Osteoblast (primary cell): Measurements from ENCODE around the gene PPP2R5A. TPM values are rescaled to one million over a fixed set of nuclear protein-coding genes. Genes with fewer than 3 reads are reported as not detected.

Experiments used
- DNase-seq: peaks from one replicate; pipeline ENCODE4 v3.0.0; 2011; ENCODE audit warnings: low spot score, mixed read lengths; ENCODE audit not compliant: insufficient read length; ENCODE audit errors: missing footprints
- H2AFZ ChIP-seq: 2 replicates; pipeline ENCODE4 v1.6.0; 2011; ENCODE audit warnings: mild to moderate bottlenecking, low read length
- H3K27ac ChIP-seq: 2 replicates; pipeline ENCODE4 v1.5.1; 2011; ENCODE audit warnings: mild to moderate bottlenecking, low read depth, low read length, moderate library complexity
- H3K27me3 ChIP-seq: 2 replicates; pipeline ENCODE4 v1.6.0; 2012; ENCODE audit warnings: mild to moderate bottlenecking, control low read depth, inconsistent platforms, low read length, moderate library complexity; ENCODE audit not compliant: insufficient read depth
- H3K36me3 ChIP-seq: 2 replicates; pipeline ENCODE4 v1.5.1; 2011; ENCODE audit warnings: mild to moderate bottlenecking, low read length, control low read depth, moderate library complexity; ENCODE audit not compliant: insufficient read depth
- H3K4me1 ChIP-seq: 2 replicates; pipeline ENCODE4 v1.5.1; 2011; ENCODE audit warnings: mild to moderate bottlenecking, low read length, control low read depth, moderate library complexity; ENCODE audit not compliant: insufficient read depth
- H3K4me2 ChIP-seq: 2 replicates; pipeline ENCODE4 v1.6.0; 2011; ENCODE audit warnings: mild to moderate bottlenecking, low read length; ENCODE audit not compliant: insufficient read depth
- H3K4me3 ChIP-seq: fragments of 200-600 bp; sonication (generic); 3 replicates; pipeline ENCODE4 v1.5.1; 2012; ENCODE audit warnings: mild to moderate bottlenecking, low read length, inconsistent platforms; ENCODE audit not compliant: insufficient read depth
- H3K79me2 ChIP-seq: 2 replicates; pipeline ENCODE4 v1.6.0; 2012; ENCODE audit warnings: mild to moderate bottlenecking, low read length, control low read depth, inconsistent platforms; ENCODE audit not compliant: insufficient read depth
- H3K9me3 ChIP-seq: 2 replicates; pipeline ENCODE4 v1.5.1; 2011; ENCODE audit warnings: low read depth, low read length, control low read depth
- H4K20me1 ChIP-seq: 2 replicates; pipeline ENCODE4 v1.6.0; 2012; ENCODE audit warnings: mild to moderate bottlenecking, low read length, control low read depth; ENCODE audit not compliant: insufficient read depth
- CTCF ChIP-seq: IDR thresholded peaks from 2 replicates; pipeline ENCODE4 v1.5.1; 2011; ENCODE audit warnings: mild to moderate bottlenecking, low read depth, low read length, moderate library complexity; ENCODE audit errors: extremely low read depth
- total RNA-seq: library from RNA; depleted of rRNA; stranded (reverse); fragments of >200 nt; gene quantifications from 2 replicates; pipeline ENCODE4 v1.2.3, GENCODE V29; 2012

Gene PPP2R5A
- total RNA-seq = 21.4 and 24.8 TPM in 2 replicates

DNA sequence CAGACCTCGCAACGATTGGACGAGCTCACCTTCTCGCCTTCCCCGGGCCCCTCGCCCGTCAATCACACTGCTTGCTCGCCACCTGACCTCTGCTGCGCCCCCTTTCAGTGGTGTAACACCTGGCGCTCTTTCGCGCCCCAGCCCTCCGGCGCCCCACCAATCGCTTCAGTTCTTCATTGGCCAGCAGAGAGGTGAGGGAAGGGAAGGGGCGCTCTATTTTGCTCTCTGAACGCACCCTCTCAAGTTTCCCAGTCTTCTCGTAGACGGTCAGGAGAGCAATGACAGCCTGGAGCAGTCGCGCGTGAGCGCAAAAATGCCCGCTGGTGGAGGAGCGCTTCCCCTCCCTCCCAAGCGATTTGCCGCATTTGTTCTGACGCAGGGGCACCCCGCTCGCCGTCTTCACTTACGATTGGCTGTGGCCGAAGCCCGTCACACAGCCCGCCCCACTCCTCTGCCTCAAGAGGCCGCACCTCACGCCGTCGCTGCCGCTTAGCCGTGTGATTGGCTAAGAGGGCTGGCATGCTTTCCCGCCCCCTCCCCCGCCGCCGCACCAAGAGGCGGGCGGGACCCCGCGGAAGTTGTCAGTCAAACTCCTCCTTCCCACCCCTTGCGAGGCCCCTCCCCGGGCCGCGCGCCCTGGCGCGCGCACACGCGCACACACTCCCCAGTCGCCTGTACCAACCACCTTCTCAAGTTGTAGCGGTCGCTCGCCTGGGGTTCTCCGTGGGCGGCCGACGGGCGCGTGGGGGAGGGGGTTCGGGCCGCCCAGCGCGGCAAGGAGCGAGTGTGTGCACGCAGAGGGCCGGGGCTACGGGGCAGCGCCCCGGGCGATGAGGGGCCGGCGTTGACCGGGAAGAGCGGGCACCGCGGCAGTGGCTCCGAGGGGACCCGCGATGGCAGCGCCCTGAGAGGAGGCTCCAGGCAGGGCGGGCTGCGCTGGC is at the start of gene PPP2R5A:
Gene PPP2R5A, plus strand, starts transcription at position 667 of the 941 bp plus-strand sequence. CDS start 701 bp downstream, outside the sequence.
- Histone ChIP-seq H3K4me3 (peak within 1 kb of the TSS; percentile 95), H3K4me1 (peaks cover 18% of the 10 kb centered on the region), H3K4me2 (peak within 1 kb of the TSS; percentile 95), H3K36me3 (no peaks in the 10 kb centered on the region), H3K79me2 (peaks cover 37% of the 10 kb centered on the region), H2AFZ (peak within 1 kb of the TSS; percentile 100), H4K20me1 (peaks cover 15% of the 10 kb centered on the region), H3K9me3 (no peaks in the 10 kb centered on the region), H3K27me3 (no peaks in the 10 kb centered on the region), H3K27ac (peak within 1 kb of the TSS; percentile 84)
- DNase-seq = peak; percentile 99
- no peak for TF ChIP-seq CTCF

- Histone ChIP-seq H3K36me3 (no peaks in the 10 kb centered on the region), H3K4me3 (no peak overlapping the region), H2AFZ (no peak overlapping the region), H3K27ac (no peak overlapping the region), H3K4me1 (peaks cover 10% of the 10 kb centered on the region), H3K27me3 (no peaks in the 10 kb centered on the region), H4K20me1 (no peaks in the 10 kb centered on the region), H3K79me2 (no peaks in the 10 kb centered on the region), H3K9me3 (no peaks in the 10 kb centered on the region), H3K4me2 (no peak overlapping the region)
- TF ChIP-seq CTCF = no peak
- no peak for DNase-seq
These were observed 49.4 kb upstream of the PPP2R5A start for GRCh38 chr1:212235857-212236256.

GRCh38 chr1:212236664-212237220 is 48.5 kb upstream of the PPP2R5A start:
- DNase-seq = no peak
- Histone ChIP-seq H3K79me2 (no peaks in the 10 kb centered on the region), H3K4me3 (no peak overlapping the region), H3K4me1 (peaks cover 10% of the 10 kb centered on the region), H3K9me3 (no peaks in the 10 kb centered on the region), H3K4me2 (no peak overlapping the region), H4K20me1 (no peaks in the 10 kb centered on the region), H3K36me3 (no peaks in the 10 kb centered on the region), H2AFZ (no peak overlapping the region), H3K27ac (no peak overlapping the region), H3K27me3 (no peaks in the 10 kb centered on the region)
- no peak for TF ChIP-seq CTCF

DNA sequence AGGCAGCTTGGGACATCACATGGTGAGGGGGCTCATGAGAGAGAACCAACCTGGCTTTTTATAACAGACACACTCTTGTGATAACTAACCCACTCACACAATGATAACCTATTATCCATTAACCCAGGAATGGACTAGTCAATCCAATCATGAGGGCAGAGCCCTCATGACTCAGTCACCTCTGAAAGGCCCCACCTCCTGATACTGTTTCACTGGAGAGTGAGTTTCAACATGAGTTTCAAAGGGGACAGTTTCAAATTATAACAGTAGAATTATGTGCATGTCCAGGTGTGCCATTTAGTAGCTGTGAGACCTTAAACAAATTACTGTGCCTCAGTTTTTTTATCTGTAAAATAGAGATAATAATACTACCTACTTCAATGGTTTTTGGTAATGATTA is 47.6 kb upstream of the PPP2R5A start:
- Histone ChIP-seq H3K4me2 (no peak overlapping the region), H3K27me3 (no peaks in the 10 kb centered on the region), H3K79me2 (no peaks in the 10 kb centered on the region), H2AFZ (no peak overlapping the region), H4K20me1 (no peaks in the 10 kb centered on the region), H3K4me3 (no peak overlapping the region), H3K36me3 (no peaks in the 10 kb centered on the region), H3K9me3 (no peaks in the 10 kb centered on the region), H3K27ac (no peak overlapping the region), H3K4me1 (peaks cover 16% of the 10 kb centered on the region)
- DNase-seq = no peak
- no peak for TF ChIP-seq CTCF
